ENCODE results near the gene FAM120AOS. TPM values are rescaled to one million over a fixed set of nuclear protein-coding genes. Genes with fewer than 3 reads are reported as not detected.

FAM120AOS gene
- total RNA-seq, 1 donor from 2014 or later = 28.4 TPM

- intact Hi-C loops (cut with DNase I) = no loop called here
- no peak for DNase-seq (ENCODE audit: missing footprints)
Measured at GRCh38 chr9:93415176-93415690, 38.1 kb downstream of the FAM120AOS start.

GRCh38 chr9:93413530-93413929 lies 39.9 kb downstream of the FAM120AOS start:
- DNase-seq (ENCODE audit: missing footprints) (no peak), ATAC-seq (no peak)
- intact Hi-C loops (cut with DNase I) = no loop called here

More at GRCh38 chr9:93415176-93415690, 38.1 kb downstream of the FAM120AOS start:
- no peak for ATAC-seq

- no peak for DNase-seq (ENCODE audit: missing footprints)
- no peak for ATAC-seq
- intact Hi-C loops (cut with DNase I) = no loop called here
Measured at GRCh38 chr9:93406371-93406770, 47.0 kb downstream of the FAM120AOS start.

GRCh38 chr9:93398471-93398870 lies 54.9 kb downstream of the FAM120AOS start:
- no peak for ATAC-seq
- intact Hi-C loops (cut with DNase I) = no loop called here
- no peak for DNase-seq (ENCODE audit: missing footprints)

- intact Hi-C loops (cut with DNase I) = no loop called here
- no peak for ATAC-seq
- no peak for DNase-seq (ENCODE audit: missing footprints)
Measured at GRCh38 chr9:93397661-93398373, 55.6 kb downstream of the FAM120AOS start.

Other genes with a start within 250 kb of the FAM120AOS start
- 94.1 TPM for gene FAM120A, start 1.9 kb downstream of the FAM120AOS start, total RNA-seq
- gene PHF2, start 123.0 kb upstream of the FAM120AOS start, total RNA-seq = 28.7 TPM

Data from Right ventricle myocardium inferior (tissue), 1 donor.